A375 (cell line): ENCODE measurements around the gene MZT2A. TPM values are rescaled to one million over a fixed set of nuclear protein-coding genes. Genes with fewer than 3 reads are reported as not detected.

Experiments
- total RNA-seq: library from RNA; depleted of rRNA; stranded (reverse); fragments of >200 nt; shearing (Covaris generic); gene quantifications from 2 replicates; pipeline ENCODE4 v1.2.3, GENCODE V29; 2014; rRNA removed

Gene MZT2A, protein sequence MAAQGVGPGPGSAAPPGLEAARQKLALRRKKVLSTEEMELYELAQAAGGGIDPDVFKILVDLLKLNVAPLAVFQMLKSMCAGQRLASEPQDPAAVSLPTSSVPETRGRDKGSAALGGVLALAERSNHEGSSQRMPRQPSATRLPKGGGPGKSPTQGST
- 157 and 193 TPM in 2 replicates for total RNA-seq

DNA sequence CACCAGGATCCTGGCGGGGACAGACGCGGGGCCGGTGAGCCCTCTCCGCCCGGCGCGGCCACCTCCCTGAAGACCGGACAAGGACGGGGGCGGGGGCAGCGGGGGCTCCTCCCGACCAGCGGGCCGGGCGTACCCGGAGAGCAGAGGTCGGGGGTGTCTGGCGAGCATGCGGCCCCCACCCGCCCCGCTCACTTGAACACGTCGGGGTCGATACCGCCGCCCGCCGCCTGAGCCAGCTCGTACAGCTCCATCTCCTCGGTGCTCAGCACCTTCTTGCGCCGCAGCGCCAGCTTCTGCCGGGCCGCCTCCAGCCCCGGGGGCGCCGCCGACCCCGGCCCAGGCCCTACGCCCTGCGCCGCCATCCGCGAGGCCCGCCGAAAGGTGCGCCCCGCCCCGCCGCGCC lies at the start of gene MZT2A:
MZT2A (minus strand) TSS at position 383 of the 403 bp plus-strand sequence; CDS start at position 362, 21 bp downstream.

DNA sequence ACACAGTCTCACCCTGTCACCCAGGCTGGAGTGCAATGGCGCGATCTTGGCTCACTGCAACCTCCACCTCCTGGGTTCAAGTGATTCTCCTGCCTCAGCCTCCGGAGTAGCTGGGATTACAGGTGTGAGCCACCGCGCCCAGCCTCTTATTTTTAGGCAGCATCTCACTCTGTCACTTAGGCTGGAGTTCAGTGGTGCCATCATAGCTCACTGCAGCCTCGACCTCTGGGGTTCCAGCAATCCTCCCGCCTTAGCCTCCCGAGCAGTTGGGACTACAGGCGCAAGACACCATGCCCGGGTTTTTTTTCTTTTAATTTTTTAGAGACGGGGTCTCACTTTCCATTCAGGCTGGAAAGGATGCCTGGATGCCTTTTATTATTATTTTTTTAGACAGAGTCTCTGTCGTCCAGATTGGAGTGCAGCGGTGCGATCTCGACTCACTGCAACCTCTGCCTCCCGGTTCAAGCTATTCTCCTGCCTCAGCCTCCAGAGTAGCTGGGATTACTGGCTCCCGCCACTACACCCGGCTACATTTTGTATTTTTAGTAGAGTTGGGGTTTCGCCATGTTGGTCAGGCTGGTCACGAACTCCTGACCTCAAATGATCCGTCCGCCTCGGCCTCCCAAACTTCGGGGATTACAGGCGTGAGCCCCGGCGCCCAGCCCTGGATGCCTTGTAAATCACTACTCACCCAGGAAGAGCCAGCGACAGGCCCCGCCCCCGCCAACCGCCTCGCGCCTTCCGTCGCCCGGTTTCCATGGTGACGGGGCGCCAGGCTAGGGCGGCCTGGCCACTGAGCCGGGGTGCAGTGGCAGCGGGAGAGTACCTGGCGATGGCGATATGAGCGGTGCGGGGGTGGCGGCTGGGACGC lies 35.2 kb upstream of the MZT2A start, which contains the start of gene CCDC74A:
CCDC74A (plus strand) TSS at position 758 of the 871 bp plus-strand sequence; CDS start at position 841, 83 bp downstream.

DNA sequence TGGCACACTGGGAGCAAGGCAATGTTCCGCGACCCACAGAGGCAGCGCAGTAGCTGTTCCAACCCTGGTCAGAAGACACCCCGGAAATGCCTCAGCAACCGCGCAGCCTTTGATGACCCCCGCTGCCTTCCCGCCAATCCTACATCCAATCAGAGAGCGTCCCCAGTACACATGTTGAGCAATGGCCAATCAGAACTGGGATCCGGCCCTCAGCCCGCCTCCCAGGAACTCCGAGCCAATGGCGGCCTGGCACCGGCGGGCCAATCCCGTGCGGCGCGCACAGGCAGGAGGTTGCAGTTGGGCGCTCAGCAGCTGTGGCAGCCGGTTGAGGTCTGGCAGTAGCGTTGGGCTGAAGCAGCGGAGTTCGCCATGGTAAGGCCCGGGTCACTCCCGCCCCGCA lies 16.4 kb downstream of the MZT2A start, which contains the start of gene TUBA3D:
TUBA3D (plus strand) TSS at position 289 of the 400 bp plus-strand sequence; CDS start at position 370, 81 bp downstream.

Other genes starting within 250 kb of the MZT2A start
- gene RAB6D, start 128.2 kb downstream of the MZT2A start, total RNA-seq, result not detected in 2 replicates
- not detected in 2 replicates for gene TUBA3D, start 16.3 kb downstream of the MZT2A start, total RNA-seq
- 5.6 and 5.9 TPM in 2 replicates for gene CCDC74A, start 35.5 kb upstream of the MZT2A start, total RNA-seq